ENCODE results near the gene SUV39H1.

The SUV39H1 gene

GRCh38 chrX:48714573-48714972 is 18.0 kb downstream of the SUV39H1 start:
- no peak for DNase-seq (ENCODE audit: low read depth)

GRCh38 chrX:48715072-48715471 is 18.5 kb downstream of the SUV39H1 start:
- no peak for DNase-seq (ENCODE audit: low read depth)

GRCh38 chrX:48715876-48716502 is 19.5 kb downstream of the SUV39H1 start:
- DNase-seq (ENCODE audit: low read depth): no peak

- DNase-seq (ENCODE audit: low read depth): no peak
Observed at GRCh38 chrX:48719958-48720357, 23.4 kb downstream of the SUV39H1 start.

- no peak for DNase-seq (ENCODE audit: low read depth)
Observed at GRCh38 chrX:48720577-48721250, 24.2 kb downstream of the SUV39H1 start.

- no peak for DNase-seq (ENCODE audit: low read depth)
Observed at GRCh38 chrX:48721916-48722315, 25.4 kb downstream of the SUV39H1 start.

- DNase-seq (ENCODE audit: low read depth): no peak
Observed at GRCh38 chrX:48726596-48726995, 30.1 kb downstream of the SUV39H1 start.

GRCh38 chrX:48728653-48729052 is 32.1 kb downstream of the SUV39H1 start:
- DNase-seq (ENCODE audit: low read depth): no peak

- no peak for DNase-seq (ENCODE audit: low read depth)
Observed at GRCh38 chrX:48736303-48736702, 39.8 kb downstream of the SUV39H1 start.

GRCh38 chrX:48736878-48737212 is 40.3 kb downstream of the SUV39H1 start:
- DNase-seq (ENCODE audit: low read depth): no peak

- peak; percentile 55 for DNase-seq (ENCODE audit: low read depth)
Observed at GRCh38 chrX:48737213-48737938, 40.8 kb downstream of the SUV39H1 start.

- DNase-seq (ENCODE audit: low read depth): no peak
Observed at GRCh38 chrX:48737940-48738339, 41.4 kb downstream of the SUV39H1 start.

- no peak for DNase-seq (ENCODE audit: low read depth)
Observed at GRCh38 chrX:48741834-48742233, 45.3 kb downstream of the SUV39H1 start.

- no peak for DNase-seq (ENCODE audit: low read depth)
Observed at GRCh38 chrX:48745222-48745621, 48.7 kb downstream of the SUV39H1 start.

GRCh38 chrX:48747415-48748016 is 51.0 kb downstream of the SUV39H1 start:
- DNase-seq (ENCODE audit: low read depth): no peak

- no peak for DNase-seq (ENCODE audit: low read depth)
Observed at GRCh38 chrX:48749182-48749581, 52.6 kb downstream of the SUV39H1 start.

GRCh38 chrX:48751343-48751742 is 54.8 kb downstream of the SUV39H1 start:
- no peak for DNase-seq (ENCODE audit: low read depth)

- no peak for DNase-seq (ENCODE audit: low read depth)
Observed at GRCh38 chrX:48752498-48752897, 56.0 kb downstream of the SUV39H1 start.

GRCh38 chrX:48753708-48754228 is 57.2 kb downstream of the SUV39H1 start:
- DNase-seq (ENCODE audit: low read depth): no peak

- DNase-seq (ENCODE audit: low read depth): no peak
Observed at GRCh38 chrX:48754238-48754637, 57.7 kb downstream of the SUV39H1 start.

All from stimulated activated CD8-positive, alpha-beta memory T cell treated with anti-CD3 and anti-CD28 coated beads, Interleukin-15, amount 100 ng/mL, for 1 hour (primary cell).